Ishikawa (cell line): Measurements from ENCODE around the gene SPEF2.

Experiments
- CEBPB ChIP-seq: IDR thresholded peaks from 2 replicates; pipeline ENCODE4 v1.6.1; 2012
- CREB1 ChIP-seq: IDR thresholded peaks from 2 replicates; pipeline ENCODE4 v1.6.1; 2012; ENCODE audit warnings: low read depth
- EGR1 ChIP-seq: IDR thresholded peaks from 2 replicates; pipeline ENCODE4 v1.6.1; 2012
- EP300 ChIP-seq: IDR thresholded peaks from 2 replicates; pipeline ENCODE4 v1.6.1; 2012; ENCODE audit warnings: borderline replicate concordance
- FOXM1 ChIP-seq: IDR thresholded peaks from 2 replicates; pipeline ENCODE4 v1.6.1; 2012; ENCODE audit warnings: low read depth, borderline replicate concordance
- MAX ChIP-seq: IDR thresholded peaks from 2 replicates; pipeline ENCODE4 v1.6.1; 2012
- NFIC ChIP-seq: IDR thresholded peaks from 2 replicates; pipeline ENCODE4 v1.6.1; 2012
- RAD21 ChIP-seq: IDR thresholded peaks from 2 replicates; pipeline ENCODE4 v1.6.1; 2012; ENCODE audit warnings: low read depth
- TCF12 ChIP-seq: IDR thresholded peaks from 2 replicates; pipeline ENCODE4 v1.6.1; 2012; ENCODE audit warnings: low read depth
- TEAD4 ChIP-seq: IDR thresholded peaks from 2 replicates; pipeline ENCODE4 v1.6.1; 2012
- YY1 ChIP-seq: IDR thresholded peaks from 2 replicates; pipeline ENCODE4 v1.6.1; 2012; ENCODE audit warnings: low read depth
- ZBTB7A ChIP-seq: IDR thresholded peaks from 2 replicates; pipeline ENCODE4 v1.6.1; 2012; ENCODE audit warnings: low read depth
- TF ChIP-seq, protein P1 (sequence below): IDR thresholded peaks from 2 replicates; pipeline ENCODE4 v1.6.1; 2012; ENCODE audit warnings: low read depth, mild to moderate bottlenecking
- TF ChIP-seq, protein P2 (sequence below): IDR thresholded peaks from 2 replicates; pipeline ENCODE4 v1.6.1; 2012

GRCh38 chr5:35665096-35665495 lies 47.4 kb downstream of the SPEF2 start:
- TF ChIP-seq EP300 (no peak), MAX (no peak), TEAD4 (no peak), TCF12 (no peak), EGR1 (no peak), RAD21 (no peak), FOXM1 (no peak), NFIC (no peak), YY1 (no peak), CEBPB (no peak), CREB1 (no peak), ZBTB7A (no peak)
- TF ChIP-seq, protein P1, sequence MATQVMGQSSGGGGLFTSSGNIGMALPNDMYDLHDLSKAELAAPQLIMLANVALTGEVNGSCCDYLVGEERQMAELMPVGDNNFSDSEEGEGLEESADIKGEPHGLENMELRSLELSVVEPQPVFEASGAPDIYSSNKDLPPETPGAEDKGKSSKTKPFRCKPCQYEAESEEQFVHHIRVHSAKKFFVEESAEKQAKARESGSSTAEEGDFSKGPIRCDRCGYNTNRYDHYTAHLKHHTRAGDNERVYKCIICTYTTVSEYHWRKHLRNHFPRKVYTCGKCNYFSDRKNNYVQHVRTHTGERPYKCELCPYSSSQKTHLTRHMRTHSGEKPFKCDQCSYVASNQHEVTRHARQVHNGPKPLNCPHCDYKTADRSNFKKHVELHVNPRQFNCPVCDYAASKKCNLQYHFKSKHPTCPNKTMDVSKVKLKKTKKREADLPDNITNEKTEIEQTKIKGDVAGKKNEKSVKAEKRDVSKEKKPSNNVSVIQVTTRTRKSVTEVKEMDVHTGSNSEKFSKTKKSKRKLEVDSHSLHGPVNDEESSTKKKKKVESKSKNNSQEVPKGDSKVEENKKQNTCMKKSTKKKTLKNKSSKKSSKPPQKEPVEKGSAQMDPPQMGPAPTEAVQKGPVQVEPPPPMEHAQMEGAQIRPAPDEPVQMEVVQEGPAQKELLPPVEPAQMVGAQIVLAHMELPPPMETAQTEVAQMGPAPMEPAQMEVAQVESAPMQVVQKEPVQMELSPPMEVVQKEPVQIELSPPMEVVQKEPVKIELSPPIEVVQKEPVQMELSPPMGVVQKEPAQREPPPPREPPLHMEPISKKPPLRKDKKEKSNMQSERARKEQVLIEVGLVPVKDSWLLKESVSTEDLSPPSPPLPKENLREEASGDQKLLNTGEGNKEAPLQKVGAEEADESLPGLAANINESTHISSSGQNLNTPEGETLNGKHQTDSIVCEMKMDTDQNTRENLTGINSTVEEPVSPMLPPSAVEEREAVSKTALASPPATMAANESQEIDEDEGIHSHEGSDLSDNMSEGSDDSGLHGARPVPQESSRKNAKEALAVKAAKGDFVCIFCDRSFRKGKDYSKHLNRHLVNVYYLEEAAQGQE = no peak
- TF ChIP-seq, protein P2, sequence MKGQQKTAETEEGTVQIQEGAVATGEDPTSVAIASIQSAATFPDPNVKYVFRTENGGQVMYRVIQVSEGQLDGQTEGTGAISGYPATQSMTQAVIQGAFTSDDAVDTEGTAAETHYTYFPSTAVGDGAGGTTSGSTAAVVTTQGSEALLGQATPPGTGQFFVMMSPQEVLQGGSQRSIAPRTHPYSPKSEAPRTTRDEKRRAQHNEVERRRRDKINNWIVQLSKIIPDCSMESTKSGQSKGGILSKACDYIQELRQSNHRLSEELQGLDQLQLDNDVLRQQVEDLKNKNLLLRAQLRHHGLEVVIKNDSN = no peak
